SJSA1 (cell line): ENCODE measurements around the gene DNAJB7. TPM values are rescaled to one million over a fixed set of nuclear protein-coding genes. Genes with fewer than 3 reads are reported as not detected.
"Not testable (repeated sequence)": the region's sequence is repeated elsewhere in the genome, so short reads cannot be mapped to it uniquely, and the experiment has no call there.

Experiments
- DNase-seq, 2 experiments: peaks; one replicate each; pipeline ENCODE4 v3.0.0-alpha.2; 2015 to 2020; ENCODE audit warnings: low spot score in 2 of 2, low read depth in 1 of 2
- H3K27ac ChIP-seq: fragments of 250-450 bp; sonication (Bioruptor Pico); 2 replicates; pipeline ENCODE4 v1.5.1; 2020; ENCODE audit warnings: mild to moderate bottlenecking, moderate library complexity
- H3K27me3 ChIP-seq: fragments of 250-450 bp; sonication (Bioruptor Pico); replicated peaks from 2 replicates; pipeline ENCODE4 v1.5.1; 2020; ENCODE audit warnings: mild to moderate bottlenecking, moderate library complexity
- H3K36me3 ChIP-seq: fragments of 250-450 bp; sonication (Bioruptor Pico); 2 replicates; pipeline ENCODE4 v1.5.1; 2020; ENCODE audit warnings: mild to moderate bottlenecking
- H3K4me1 ChIP-seq: fragments of 250-450 bp; sonication (Bioruptor Pico); replicated peaks from 2 replicates; pipeline ENCODE4 v1.6.1; 2021; ENCODE audit warnings: mild to moderate bottlenecking
- H3K4me3 ChIP-seq: fragments of 250-450 bp; sonication (Bioruptor Pico); 2 replicates; pipeline ENCODE4 v1.5.1; 2020; ENCODE audit warnings: mild to moderate bottlenecking
- H3K9me3 ChIP-seq: fragments of 250-450 bp; sonication (Bioruptor Pico); replicated peaks from 2 replicates; pipeline ENCODE4 v1.5.1; 2020; ENCODE audit warnings: mild to moderate bottlenecking
- total RNA-seq: library from RNA; depleted of rRNA; stranded (reverse); fragments of >200 nt; shearing (Covaris generic); gene quantifications from 2 replicates; pipeline ENCODE4 v1.2.3, GENCODE V29; 2014; rRNA removed

Gene DNAJB7
- not detected in 2 replicates for total RNA-seq

GRCh38 chr22:40862013-40862412, at the start of gene DNAJB7:
DNAJB7 (minus strand) TSS chr22:40862113; CDS start chr22:40861994, 119 bp downstream.
- no peaks in the 10 kb centered on the region for H3K27me3 ChIP-seq
- H3K27ac ChIP-seq = no peak within 1 kb of the TSS
- H3K36me3 ChIP-seq = peaks cover 34% of the 10 kb centered on the region
- no peak for DNase-seq
- H3K4me3 ChIP-seq = no peak within 1 kb of the TSS
- H3K4me1 ChIP-seq = peaks cover 13% of the 10 kb centered on the region
- no peaks in the 10 kb centered on the region for H3K9me3 ChIP-seq

GRCh38 chr22:40908895-40909294, 47.0 kb upstream of the DNAJB7 start:
- DNase-seq = no peak
- Histone ChIP-seq H3K9me3 (no peaks in the 10 kb centered on the region), H3K27me3 (no peaks in the 10 kb centered on the region), H3K36me3 (peaks cover 36% of the 10 kb centered on the region), H3K4me3 (no peak overlapping the region), H3K4me1 (0 out of 2 replicates have a peak, but pooled peaks cover 3% of the 10 kb centered on the region), H3K27ac (no peak overlapping the region)

- peaks cover 27% of the 10 kb centered on the region for H3K36me3 ChIP-seq
- DNase-seq = no peak
- no peak overlapping the region for H3K27ac ChIP-seq
- no peaks in the 10 kb centered on the region for H3K9me3 ChIP-seq
- no peaks in the 10 kb centered on the region for H3K27me3 ChIP-seq
- no peaks in the 10 kb centered on the region for H3K4me1 ChIP-seq
- no peak overlapping the region for H3K4me3 ChIP-seq
Measured at GRCh38 chr22:40904101-40904500, 42.2 kb upstream of the DNAJB7 start.

- Histone ChIP-seq H3K36me3 (peaks cover 8% of the 10 kb centered on the region), H3K27me3 (no peaks in the 10 kb centered on the region), H3K4me1 (no peaks in the 10 kb centered on the region), H3K4me3 (no peak overlapping the region), H3K9me3 (no peaks in the 10 kb centered on the region), H3K27ac (no peak overlapping the region)
- DNase-seq = peak in 1 of 2 experiments; percentile 28
Measured at GRCh38 chr22:40898850-40899357, 37.0 kb upstream of the DNAJB7 start.

GRCh38 chr22:40894417-40894816, 32.5 kb upstream of the DNAJB7 start:
- H3K4me3 ChIP-seq = no peak overlapping the region
- H3K9me3 ChIP-seq = no peaks in the 10 kb centered on the region
- DNase-seq = no peak
- H3K27ac ChIP-seq = no peak overlapping the region
- no peaks in the 10 kb centered on the region for H3K4me1 ChIP-seq
- H3K27me3 ChIP-seq = no peaks in the 10 kb centered on the region
- peaks cover 10% of the 10 kb centered on the region for H3K36me3 ChIP-seq

- H3K9me3 ChIP-seq = no peaks in the 10 kb centered on the region
- peaks cover 39% of the 10 kb centered on the region for H3K36me3 ChIP-seq
- H3K27ac ChIP-seq = no peak overlapping the region
- H3K4me3 ChIP-seq = no peak overlapping the region
- H3K4me1 ChIP-seq = no peaks in the 10 kb centered on the region
- no peaks in the 10 kb centered on the region for H3K27me3 ChIP-seq
- DNase-seq = no peak
Measured at GRCh38 chr22:40890881-40891280, 29.0 kb upstream of the DNAJB7 start.

DNA sequence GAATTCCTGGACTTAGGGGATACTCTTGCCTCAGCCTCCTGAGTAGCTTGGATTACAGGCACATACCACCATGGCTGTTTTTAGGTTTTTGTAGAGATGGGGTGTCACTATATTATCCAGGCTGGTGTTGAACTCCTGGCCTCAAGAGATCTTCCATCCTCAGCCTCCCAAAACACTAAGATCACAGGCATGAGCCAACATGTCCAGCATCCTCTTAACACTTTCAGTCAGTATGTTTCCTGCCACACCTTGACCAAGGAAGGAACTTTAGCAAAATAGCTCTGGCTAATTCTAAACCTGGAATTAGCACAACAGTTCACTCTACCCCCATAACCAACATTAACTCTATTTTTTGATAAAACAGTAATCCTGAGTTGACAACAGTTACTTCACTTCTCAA, 27.2 kb upstream of the DNAJB7 start:
- peaks cover 50% of the 10 kb centered on the region for H3K36me3 ChIP-seq
- no peaks in the 10 kb centered on the region for H3K27me3 ChIP-seq
- H3K4me1 ChIP-seq = no peaks in the 10 kb centered on the region

GRCh38 chr22:40878922-40879321, 17.0 kb upstream of the DNAJB7 start:
- H3K36me3 ChIP-seq = peaks cover 49% of the 10 kb centered on the region
- no peak overlapping the region for H3K4me3 ChIP-seq
- no peaks in the 10 kb centered on the region for H3K4me1 ChIP-seq
- H3K27me3 ChIP-seq = no peaks in the 10 kb centered on the region
- no peaks in the 10 kb centered on the region for H3K9me3 ChIP-seq
- no peak for DNase-seq
- no peak overlapping the region for H3K27ac ChIP-seq

More for the DNA sequence above, 27.2 kb upstream of the DNAJB7 start:
- no peak overlapping the region for H3K4me3 ChIP-seq
- no peaks in the 10 kb centered on the region for H3K9me3 ChIP-seq
- H3K27ac ChIP-seq = no peak overlapping the region
- DNase-seq = no peak

DNA sequence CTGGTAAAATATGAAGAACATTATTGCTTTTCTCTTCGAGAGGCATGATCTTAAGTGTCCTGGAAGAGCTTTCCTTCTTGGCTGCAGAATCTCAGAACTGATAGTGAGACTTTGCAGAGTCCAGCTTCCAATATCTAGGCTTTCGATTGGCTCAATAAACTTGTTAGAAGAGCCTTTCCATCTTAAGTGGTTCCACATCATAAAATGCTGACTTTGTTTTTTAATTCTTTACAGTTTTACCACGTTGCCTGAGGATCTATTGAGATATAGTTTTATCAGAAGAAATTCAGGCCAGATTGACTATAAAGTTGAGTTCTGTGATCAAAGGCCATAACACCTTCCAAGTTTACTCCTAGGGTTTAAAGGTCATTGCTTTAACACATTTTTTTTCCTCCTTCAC, 15.6 kb upstream of the DNAJB7 start:
- no peaks in the 10 kb centered on the region for H3K27me3 ChIP-seq
- no peak overlapping the region for H3K4me3 ChIP-seq
- H3K9me3 ChIP-seq = no peaks in the 10 kb centered on the region
- no peaks in the 10 kb centered on the region for H3K4me1 ChIP-seq
- H3K36me3 ChIP-seq = peaks cover 41% of the 10 kb centered on the region
- H3K27ac ChIP-seq = no peak overlapping the region
- DNase-seq = no peak

DNA sequence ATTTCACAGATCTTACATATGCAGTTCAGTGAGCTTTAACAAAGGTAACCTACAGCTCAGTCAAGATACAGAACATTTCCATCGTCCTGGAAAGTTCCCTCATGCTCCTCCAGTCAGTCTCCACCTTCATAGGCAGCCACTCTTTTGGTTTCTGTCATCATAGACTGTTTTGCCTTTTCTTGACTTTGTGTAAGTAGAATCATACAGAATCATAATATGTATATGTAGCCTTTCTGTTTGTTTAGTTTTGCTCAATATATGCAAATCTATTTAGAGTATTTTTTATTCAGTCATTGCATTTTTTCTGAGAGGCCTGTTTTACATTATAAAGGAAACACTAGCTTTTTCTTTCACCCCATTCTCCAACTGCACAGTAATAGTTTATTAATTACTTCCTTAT, 15.0 kb upstream of the DNAJB7 start:
- no peaks in the 10 kb centered on the region for H3K9me3 ChIP-seq
- H3K27ac ChIP-seq = no peak overlapping the region
- H3K4me1 ChIP-seq = no peaks in the 10 kb centered on the region
- H3K36me3 ChIP-seq = peaks cover 38% of the 10 kb centered on the region
- no peaks in the 10 kb centered on the region for H3K27me3 ChIP-seq
- no peak overlapping the region for H3K4me3 ChIP-seq
- DNase-seq = no peak

- no peak overlapping the region for H3K4me3 ChIP-seq
- no peaks in the 10 kb centered on the region for H3K9me3 ChIP-seq
- H3K36me3 ChIP-seq = peaks cover 39% of the 10 kb centered on the region
- no peaks in the 10 kb centered on the region for H3K4me1 ChIP-seq
- H3K27me3 ChIP-seq = no peaks in the 10 kb centered on the region
- H3K27ac ChIP-seq = no peak overlapping the region
- DNase-seq = no peak
Measured at GRCh38 chr22:40875111-40875510, 13.2 kb upstream of the DNAJB7 start.

GRCh38 chr22:40874016-40874415, 12.1 kb upstream of the DNAJB7 start:
- Histone ChIP-seq H3K4me1 (no peaks in the 10 kb centered on the region), H3K36me3 (peaks cover 39% of the 10 kb centered on the region), H3K27ac (no peak overlapping the region), H3K4me3 (no peak overlapping the region), H3K27me3 (no peaks in the 10 kb centered on the region), H3K9me3 (no peaks in the 10 kb centered on the region)
- DNase-seq = no peak

DNA sequence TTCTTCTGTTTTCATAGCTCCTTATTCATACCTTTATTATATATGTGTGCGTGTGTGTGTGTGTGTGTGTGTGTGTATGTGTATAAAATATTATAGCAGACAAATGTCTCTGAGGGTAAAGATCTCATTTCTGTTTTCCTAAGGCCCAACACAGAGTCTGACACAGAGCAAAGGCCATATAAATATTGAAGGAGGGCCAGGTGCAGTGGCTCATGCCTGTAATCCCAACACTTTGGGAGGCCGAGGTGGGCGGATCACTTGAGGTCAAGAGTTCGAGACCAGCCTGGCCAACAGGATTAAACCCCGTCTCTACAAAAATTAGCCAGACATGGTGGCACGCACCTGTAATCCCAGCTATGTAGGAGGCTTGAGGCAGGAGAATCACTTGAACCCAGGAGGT, 6.5 kb upstream of the DNAJB7 start:
- not testable (repeated sequence) for H3K4me1 ChIP-seq, H3K27ac ChIP-seq, H3K9me3 ChIP-seq, H3K27me3 ChIP-seq, DNase-seq, H3K4me3 ChIP-seq
- H3K36me3 ChIP-seq = peaks cover 24% of the 10 kb centered on the region

- Histone ChIP-seq H3K27me3 (no peaks in the 10 kb centered on the region), H3K27ac (no peak overlapping the region), H3K36me3 (peaks cover 32% of the 10 kb centered on the region), H3K9me3 (no peaks in the 10 kb centered on the region), H3K4me1 (peaks cover 9% of the 10 kb centered on the region), H3K4me3 (no peak overlapping the region)
- no peak for DNase-seq
Measured at GRCh38 chr22:40867109-40867508, 5.2 kb upstream of the DNAJB7 start.

- Histone ChIP-seq H3K9me3 (no peaks in the 10 kb centered on the region), H3K27me3 (no peaks in the 10 kb centered on the region), H3K36me3 (peaks cover 31% of the 10 kb centered on the region), H3K4me1 (peaks cover 13% of the 10 kb centered on the region), H3K27ac (no peak overlapping the region), H3K4me3 (no peak overlapping the region)
- no peak for DNase-seq
Measured at GRCh38 chr22:40862537-40862936, 624 bp upstream of the DNAJB7 start.
